Measurements from ENCODE around the gene NOTCH3.

The NOTCH3 gene

DNA sequence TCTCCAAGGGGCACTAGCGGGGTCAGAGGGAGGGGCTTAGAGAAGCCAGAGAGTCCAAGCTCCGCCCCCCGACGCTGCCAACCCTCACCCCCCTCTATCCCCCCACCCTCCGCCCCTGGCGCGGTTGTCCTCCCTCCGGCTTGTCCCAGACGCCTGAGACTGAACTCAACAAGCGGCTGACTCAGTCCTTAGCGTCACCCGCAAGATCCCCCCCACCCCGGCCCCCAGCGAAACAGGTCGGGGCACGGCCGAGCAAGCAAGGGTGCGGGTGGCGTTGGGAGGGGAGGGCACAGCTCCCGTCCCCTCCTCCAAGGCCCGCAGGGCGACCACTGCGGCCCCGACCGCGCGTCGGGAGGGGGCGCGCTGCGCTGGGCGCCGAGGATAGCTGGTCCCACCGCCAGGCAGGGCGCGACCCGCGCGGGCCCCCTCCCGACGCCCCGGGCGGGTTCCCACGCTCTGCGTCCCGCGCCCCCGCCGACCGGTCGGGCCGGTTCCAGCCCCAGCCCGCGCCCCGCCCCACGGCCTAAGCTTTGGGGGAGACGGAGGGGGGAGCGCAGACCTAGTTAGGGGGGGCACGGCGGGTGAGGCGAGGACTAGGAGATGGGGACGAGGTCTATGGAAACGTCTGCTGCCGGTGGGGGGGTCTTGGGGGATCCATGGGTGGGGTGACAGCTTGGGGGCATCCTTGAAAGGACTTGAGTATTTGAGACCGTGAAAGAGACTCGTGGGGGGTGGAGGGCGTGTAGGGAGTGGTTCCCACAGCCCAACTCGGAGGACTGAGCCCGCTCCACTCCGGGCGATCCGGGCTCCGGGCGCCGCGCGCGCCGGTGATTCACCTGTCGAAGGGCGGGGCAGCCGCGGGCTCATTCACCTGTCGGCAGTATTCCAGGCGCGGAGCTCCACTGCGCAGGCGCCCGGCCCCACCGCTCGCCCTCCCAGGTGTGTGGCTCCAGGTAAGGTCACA, 5.1 kb downstream of the NOTCH3 start:
- DNase-seq, result peak; percentile 68 to 93

- no peak for DNase-seq
Measured at GRCh38 chr19:15194938-15195337, 5.9 kb downstream of the NOTCH3 start.

GRCh38 chr19:15191982-15192381, 8.8 kb downstream of the NOTCH3 start:
- no peak for DNase-seq

- DNase-seq, result no peak
Measured at GRCh38 chr19:15191514-15191913, 9.3 kb downstream of the NOTCH3 start.

DNA sequence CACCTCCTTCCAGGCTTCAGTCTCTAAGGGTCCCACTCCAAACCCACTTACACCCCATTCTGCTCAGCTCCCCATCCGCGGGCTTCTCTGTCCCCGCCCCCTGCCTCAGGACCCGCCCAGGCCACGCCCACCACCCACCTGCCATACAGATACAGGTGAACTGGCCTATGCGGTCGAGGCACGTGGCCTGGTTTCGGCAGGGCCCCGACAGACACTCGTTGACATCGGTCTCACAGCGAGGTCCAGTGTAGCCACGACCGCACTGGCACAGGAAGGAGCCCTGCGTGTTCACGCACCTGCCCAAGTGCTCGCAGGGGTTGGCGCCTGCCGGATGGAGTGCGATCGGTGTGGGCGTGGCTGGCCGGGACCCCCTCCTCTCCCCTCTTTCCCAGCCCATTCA, 11.9 kb downstream of the NOTCH3 start:
- peak in 1 of 2 experiments; percentile 5 for DNase-seq

DNA sequence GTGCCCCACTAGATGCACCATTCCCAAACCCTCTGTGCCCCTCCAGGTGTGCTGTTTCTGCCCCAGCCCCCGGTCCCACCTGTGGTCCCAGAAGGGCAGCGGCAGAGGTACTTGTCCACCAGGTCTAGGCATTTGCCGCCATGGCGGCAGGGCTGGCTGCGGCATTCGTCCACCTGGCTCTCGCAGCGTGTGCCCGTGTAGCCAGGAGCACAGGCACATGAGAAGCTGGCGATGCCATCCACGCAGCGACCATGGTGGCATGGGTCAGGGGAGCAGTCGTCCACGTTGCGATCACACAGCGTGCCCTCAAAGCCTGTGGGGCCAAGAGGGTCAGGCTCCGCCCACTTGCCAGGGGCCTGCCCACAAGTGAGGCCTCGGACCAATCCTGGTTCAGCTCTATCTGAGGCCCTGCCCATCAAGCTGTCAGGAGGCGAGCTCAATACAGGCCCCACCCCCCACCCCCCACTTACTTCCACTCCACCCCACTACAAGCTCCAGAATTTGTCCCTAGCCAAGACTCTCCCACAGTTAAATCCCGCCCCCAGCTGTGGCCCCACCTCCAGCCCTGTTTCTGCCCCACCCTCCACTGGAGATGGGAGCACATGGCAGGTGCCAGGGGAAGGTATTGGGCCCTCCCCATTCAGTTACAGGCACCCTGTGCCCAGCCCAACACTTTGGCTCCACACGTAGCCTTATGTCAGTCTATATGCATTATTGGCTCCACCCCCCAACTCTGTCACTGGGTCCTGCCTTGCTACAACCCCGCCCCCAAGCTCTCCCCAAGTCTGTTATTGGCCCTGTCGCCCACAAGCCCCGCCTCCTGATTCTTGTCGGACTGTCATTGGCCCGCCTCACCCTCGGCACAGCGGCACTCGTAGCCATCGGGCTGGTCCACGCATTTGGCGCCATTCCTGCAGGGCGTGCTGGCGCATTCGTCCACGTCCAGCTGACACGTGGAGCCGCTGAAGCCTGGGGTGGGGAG, 13.5 kb downstream of the NOTCH3 start:
- DNase-seq, result peak in 1 of 2 experiments; percentile 6

GRCh38 chr19:15185188-15185587, 15.6 kb downstream of the NOTCH3 start:
- DNase-seq, result no peak

GRCh38 chr19:15184776-15185175, 16.0 kb downstream of the NOTCH3 start:
- no peak for DNase-seq

- DNase-seq, result peak; percentile 62 to 86
Measured at GRCh38 chr19:15181394-15181793, 19.4 kb downstream of the NOTCH3 start.

DNA sequence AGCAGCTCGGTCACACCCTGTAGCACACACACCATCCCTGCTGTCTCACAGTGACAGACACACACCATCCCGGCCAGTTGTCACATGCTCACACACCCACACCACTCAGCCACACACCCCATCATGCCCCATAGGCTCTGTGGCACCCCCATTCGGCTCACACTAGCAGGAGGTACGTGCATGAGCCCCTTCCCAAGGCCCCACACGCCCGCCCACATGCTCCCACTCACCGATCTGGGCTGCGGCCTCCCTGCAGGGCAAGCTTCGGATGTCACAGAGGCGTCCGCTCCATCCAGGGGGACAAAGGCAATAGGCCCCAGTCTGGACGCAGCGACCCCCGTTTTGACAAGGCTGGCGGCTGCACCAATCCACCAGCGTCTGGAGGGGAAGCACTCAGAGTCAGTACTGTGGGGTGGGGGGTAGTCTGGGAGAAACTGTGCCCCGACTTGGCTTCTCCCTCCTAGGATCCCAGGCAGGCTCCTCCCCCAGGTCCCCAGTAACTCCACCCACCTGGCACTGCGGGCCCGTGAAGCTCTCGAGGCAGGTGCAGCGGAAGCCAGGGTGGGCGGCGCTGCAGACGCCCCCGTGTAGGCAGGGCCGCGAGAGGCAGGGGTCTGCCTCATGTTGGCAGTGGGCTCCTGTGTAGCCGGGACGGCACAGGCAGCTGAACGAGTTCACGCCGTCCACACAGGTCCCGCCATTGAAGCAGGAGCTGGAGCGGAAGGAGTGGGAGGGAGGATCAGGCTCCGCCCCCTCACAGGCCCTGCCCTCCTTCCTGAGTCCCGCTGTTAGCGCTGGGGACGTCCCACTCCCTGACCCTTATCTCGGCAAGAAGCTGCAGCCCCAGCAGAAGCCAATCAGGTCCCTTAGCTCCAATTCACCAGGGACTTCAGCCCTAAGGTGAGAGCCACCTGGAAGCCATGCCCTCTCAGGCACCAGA, 20.1 kb downstream of the NOTCH3 start:
- DNase-seq, result peak; percentile 62 to 82

GRCh38 chr19:15178629-15179308, 22.0 kb downstream of the NOTCH3 start:
- peak in 1 of 2 experiments; percentile 24 for DNase-seq

- peak in 1 of 2 experiments; percentile 84 for DNase-seq
Measured at GRCh38 chr19:15177269-15178116, 23.3 kb downstream of the NOTCH3 start.

DNA sequence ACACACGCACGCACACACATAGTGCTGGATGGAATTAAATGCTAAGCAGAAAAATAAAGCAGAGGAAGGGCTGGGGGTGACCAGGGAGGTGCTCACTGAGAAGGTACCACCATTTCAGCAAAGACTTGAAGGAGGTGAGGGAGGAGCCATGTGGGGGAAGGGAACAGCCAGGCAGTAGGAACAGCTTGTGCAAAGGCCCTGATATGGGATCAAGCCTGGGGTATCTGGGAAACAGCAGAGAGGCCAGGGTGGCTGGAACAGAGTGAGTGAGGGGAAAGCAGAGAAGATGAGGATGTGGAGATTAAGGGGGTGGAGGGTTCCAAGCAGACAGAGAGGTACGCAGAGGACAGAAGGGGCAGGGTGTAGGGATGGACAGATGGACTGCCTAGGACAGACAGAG, 25.2 kb downstream of the NOTCH3 start:
- no peak for DNase-seq

GRCh38 chr19:15173746-15174404, 26.9 kb downstream of the NOTCH3 start:
- no peak for DNase-seq

DNA sequence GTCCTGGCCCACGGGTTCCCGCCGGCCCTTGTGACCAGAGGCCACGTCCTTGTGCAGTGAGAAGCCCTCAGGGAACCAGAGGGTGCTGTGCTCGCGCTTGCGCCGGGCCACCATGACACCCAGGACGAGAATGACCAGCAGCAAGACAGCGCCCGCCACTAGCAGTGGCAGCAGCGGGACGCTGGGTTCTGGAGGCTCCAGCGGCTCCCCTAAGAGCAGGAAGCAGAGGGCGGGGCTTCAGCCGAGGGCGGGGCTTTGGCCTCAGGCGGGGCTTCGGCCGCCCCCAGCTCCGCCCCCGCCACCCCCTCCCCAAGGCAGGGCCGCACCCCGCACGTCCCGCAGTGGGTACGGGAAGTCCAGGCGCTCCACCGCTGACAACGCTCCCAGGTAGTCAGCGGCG, 30.4 kb downstream of the NOTCH3 start:
- DNase-seq, result no peak

DNA sequence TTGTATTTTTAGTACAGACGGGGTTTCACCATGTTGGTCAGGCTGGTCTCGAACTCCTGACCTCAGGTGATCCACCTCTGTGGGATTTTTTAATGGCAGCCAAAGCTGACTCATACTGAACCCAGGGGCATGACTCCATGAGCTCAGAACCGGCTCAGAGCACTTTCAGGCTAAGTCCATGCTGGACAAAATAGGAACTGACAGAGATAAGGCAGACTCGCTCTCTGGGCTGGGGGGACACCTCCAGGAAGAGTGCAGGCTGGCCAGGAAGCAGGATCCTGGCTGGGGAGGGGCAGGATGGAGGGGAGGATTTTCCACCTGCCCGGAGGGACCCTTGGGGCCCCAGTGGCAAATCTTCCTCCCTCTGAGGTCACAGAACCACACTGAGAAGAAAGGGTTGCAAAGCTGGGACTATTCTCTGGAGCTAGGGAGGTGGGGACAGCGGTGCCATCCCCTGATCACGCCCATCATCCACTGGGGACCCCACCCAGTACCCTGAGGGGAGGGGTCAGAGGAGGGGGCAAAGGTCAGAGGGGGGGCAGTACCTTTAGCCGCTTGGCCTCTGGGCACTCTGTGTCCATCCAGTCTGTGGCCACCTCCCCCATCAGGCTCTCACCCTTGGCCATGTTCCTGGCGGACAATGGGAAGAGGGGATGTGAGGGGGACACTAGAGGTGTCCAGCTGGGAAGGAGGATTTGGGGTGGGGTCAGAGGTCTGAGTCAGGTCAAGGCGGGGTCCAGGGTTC, 31.1 kb downstream of the NOTCH3 start:
- no peak for DNase-seq

- DNase-seq, result no peak
Measured at GRCh38 chr19:15166700-15167099, 34.1 kb downstream of the NOTCH3 start.

DNA sequence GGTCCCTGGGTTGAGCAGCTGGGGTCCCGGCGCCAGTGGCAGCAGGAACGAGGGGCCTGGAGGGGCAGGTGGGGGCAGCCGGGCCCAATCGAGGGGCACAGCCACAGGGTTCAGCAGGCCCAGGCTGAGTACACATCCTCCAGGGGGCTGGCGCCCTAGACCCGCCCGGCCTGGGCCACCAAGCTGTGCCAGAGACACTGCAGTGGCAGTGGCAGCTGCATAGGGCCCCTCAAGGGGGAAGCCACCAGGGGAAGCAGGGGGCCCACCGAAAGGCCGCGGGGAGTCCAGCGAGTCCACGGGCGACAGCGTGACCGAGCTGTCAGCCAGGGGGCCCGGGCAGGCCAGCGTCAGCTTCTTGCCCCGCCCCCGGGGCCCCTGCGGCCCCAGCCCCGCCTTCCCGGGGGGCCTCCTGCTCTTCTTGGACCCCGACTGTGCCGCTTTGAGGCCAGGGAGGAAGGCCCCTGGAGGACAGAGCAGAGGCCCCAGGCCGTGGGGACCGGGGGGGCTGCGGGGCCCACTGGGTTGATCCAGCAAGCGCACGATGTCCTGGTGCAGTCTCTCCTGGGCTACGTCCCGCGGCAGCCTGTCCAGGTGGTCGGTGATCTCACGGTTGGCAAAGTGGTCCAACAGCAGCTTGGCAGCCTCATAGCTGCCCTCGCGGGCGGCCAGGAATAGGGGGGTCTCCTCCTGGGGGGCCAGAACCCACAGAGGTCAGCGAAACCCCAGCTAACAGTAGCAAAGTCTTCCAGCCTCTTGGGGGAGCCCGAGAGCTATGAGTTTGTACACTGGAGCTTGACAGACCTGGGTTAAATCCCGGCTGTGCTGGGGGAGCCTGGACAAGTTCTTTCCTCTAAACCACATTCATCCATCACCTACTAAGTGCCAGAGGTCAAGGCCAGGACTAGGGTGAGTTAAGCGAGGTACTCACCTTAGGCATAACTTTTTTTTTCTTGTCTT, 39.5 kb downstream of the NOTCH3 start:
- peak in 1 of 2 experiments; percentile 48 for DNase-seq

All from NCI-H526 (cell line).